ENCODE measurements around the gene RPUSD3. TPM values are rescaled to one million over a fixed set of nuclear protein-coding genes. Genes with fewer than 3 reads are reported as not detected.
A peak's percentile ranks its signal among the peaks of the same experiment; 100 is the strongest.
"Not testable (repeated sequence)": the region's sequence is repeated elsewhere in the genome, so short reads cannot be mapped to it uniquely, and the experiment has no call there.

The RPUSD3 gene
- total and polyA plus RNA-seq, 5 donors from 2014 or later = 21.1 to 72.3 (median 62.2) TPM

GRCh38 chr3:9852528-9852927, 8.7 kb upstream of the RPUSD3 start:
- DNase-seq (no peak), ATAC-seq (ENCODE audit: low read depth in 2 of 2) (no peak)
- Mint-ChIP-seq H3K27me3 (peaks cover 23% of the 10 kb centered on the region), H3K27ac (no peak overlapping the region), H3K36me3 (no peaks in the 10 kb centered on the region), H3K9me3 (no peaks in the 10 kb centered on the region), H3K4me1 (peaks cover 2 to 13% (median 5%) of the 10 kb centered on the region in 4 donors), H3K4me3 (peak overlapping the region in 1 of 4 donors; percentile 66)
- no peaks in the 10 kb centered on the region for H3K36me3 ChIP-seq (ENCODE audit: control insufficient read depth, insufficient read depth, low read length)
- H3K27me3 ChIP-seq (ENCODE audit: control insufficient read depth, insufficient read depth, low read length) = no peaks in the 10 kb centered on the region
- no peaks in the 10 kb centered on the region for H3K9me3 ChIP-seq (ENCODE audit: control insufficient read depth in 2 of 2, low read length in 2 of 2)
- no peak overlapping the region for H3K4me3 ChIP-seq (ENCODE audit: low read depth, low read length)
- no peak overlapping the region for H3K27ac ChIP-seq (ENCODE audit: insufficient read depth, low read length, poor library complexity, severe bottlenecking)
- no peaks in the 10 kb centered on the region for H3K4me1 ChIP-seq (ENCODE audit: control insufficient read depth, insufficient read depth, low read length, poor library complexity, severe bottlenecking)

GRCh38 chr3:9851926-9852325, 8.1 kb upstream of the RPUSD3 start:
- H3K9me3 ChIP-seq (ENCODE audit: control insufficient read depth in 2 of 2, low read length in 2 of 2); H3K27ac Mint-ChIP-seq; H3K4me1 ChIP-seq (ENCODE audit: control insufficient read depth, insufficient read depth, low read length, poor library complexity, severe bottlenecking); H3K27me3 ChIP-seq (ENCODE audit: control insufficient read depth, insufficient read depth, low read length); H3K4me3 Mint-ChIP-seq; H3K36me3 ChIP-seq (ENCODE audit: control insufficient read depth, insufficient read depth, low read length); H3K36me3 Mint-ChIP-seq; ATAC-seq (ENCODE audit: low read depth in 2 of 2); H3K4me3 ChIP-seq (ENCODE audit: low read depth, low read length); H3K9me3 Mint-ChIP-seq; DNase-seq; H3K27ac ChIP-seq (ENCODE audit: insufficient read depth, low read length, poor library complexity, severe bottlenecking): not testable (repeated sequence)
- H3K27me3 Mint-ChIP-seq = peaks cover 23% of the 10 kb centered on the region
- H3K4me1 Mint-ChIP-seq = peaks cover 2 to 13% (median 5%) of the 10 kb centered on the region in 4 donors

- H3K4me3 ChIP-seq (ENCODE audit: low read depth, low read length); DNase-seq; H3K9me3 Mint-ChIP-seq; H3K36me3 Mint-ChIP-seq; H3K9me3 ChIP-seq (ENCODE audit: control insufficient read depth in 2 of 2, low read length in 2 of 2); H3K27me3 ChIP-seq (ENCODE audit: control insufficient read depth, insufficient read depth, low read length); H3K36me3 ChIP-seq (ENCODE audit: control insufficient read depth, insufficient read depth, low read length); H3K4me1 ChIP-seq (ENCODE audit: control insufficient read depth, insufficient read depth, low read length, poor library complexity, severe bottlenecking); H3K4me3 Mint-ChIP-seq; ATAC-seq (ENCODE audit: low read depth in 2 of 2); H3K27ac ChIP-seq (ENCODE audit: insufficient read depth, low read length, poor library complexity, severe bottlenecking); H3K27ac Mint-ChIP-seq: not testable (repeated sequence)
- Mint-ChIP-seq H3K27me3 (peaks cover 23% of the 10 kb centered on the region), H3K4me1 (peaks cover 2 to 13% (median 5%) of the 10 kb centered on the region in 4 donors)
These were observed 7.6 kb upstream of the RPUSD3 start for GRCh38 chr3:9851383-9851782.

GRCh38 chr3:9848860-9849259, 5.1 kb upstream of the RPUSD3 start:
- Mint-ChIP-seq H3K4me3 (peak overlapping the region in 2 of 4 donors; percentile 29 to 62), H3K27me3 (peaks cover 23% of the 10 kb centered on the region), H3K4me1 (peaks cover 0 to 25% (median 11%) of the 10 kb centered on the region in 4 donors)
- not testable (repeated sequence) for H3K36me3 Mint-ChIP-seq; H3K27ac ChIP-seq (ENCODE audit: insufficient read depth, low read length, poor library complexity, severe bottlenecking); H3K27me3 ChIP-seq (ENCODE audit: control insufficient read depth, insufficient read depth, low read length); H3K27ac Mint-ChIP-seq; H3K9me3 ChIP-seq (ENCODE audit: control insufficient read depth in 2 of 2, low read length in 2 of 2); H3K9me3 Mint-ChIP-seq; H3K36me3 ChIP-seq (ENCODE audit: control insufficient read depth, insufficient read depth, low read length); ATAC-seq (ENCODE audit: low read depth in 2 of 2); H3K4me3 ChIP-seq (ENCODE audit: low read depth, low read length); H3K4me1 ChIP-seq (ENCODE audit: control insufficient read depth, insufficient read depth, low read length, poor library complexity, severe bottlenecking)
- peak in 2 of 3 donors; percentile 51 to 54 for DNase-seq

- H3K27me3 Mint-ChIP-seq = peaks cover 23% of the 10 kb centered on the region
- peaks cover 14% of the 10 kb centered on the region for H3K4me1 ChIP-seq (ENCODE audit: control insufficient read depth, insufficient read depth, low read length, poor library complexity, severe bottlenecking)
- H3K4me3 Mint-ChIP-seq; H3K9me3 Mint-ChIP-seq; H3K9me3 ChIP-seq (ENCODE audit: control insufficient read depth in 2 of 2, low read length in 2 of 2); DNase-seq; H3K36me3 ChIP-seq (ENCODE audit: control insufficient read depth, insufficient read depth, low read length); H3K4me3 ChIP-seq (ENCODE audit: low read depth, low read length); H3K27me3 ChIP-seq (ENCODE audit: control insufficient read depth, insufficient read depth, low read length); ATAC-seq (ENCODE audit: low read depth in 2 of 2); H3K36me3 Mint-ChIP-seq; H3K27ac ChIP-seq (ENCODE audit: insufficient read depth, low read length, poor library complexity, severe bottlenecking); H3K27ac Mint-ChIP-seq: not testable (repeated sequence)
- peaks cover 0 to 24% (median 11%) of the 10 kb centered on the region in 4 donors for H3K4me1 Mint-ChIP-seq
These were observed 4.1 kb upstream of the RPUSD3 start for GRCh38 chr3:9847870-9848269.

GRCh38 chr3:9846931-9847488, 3.2 kb upstream of the RPUSD3 start:
- H3K9me3 ChIP-seq (ENCODE audit: control insufficient read depth in 2 of 2, low read length in 2 of 2) = no peaks in the 10 kb centered on the region
- ATAC-seq (ENCODE audit: low read depth in 2 of 2) (no peak), DNase-seq (no peak)
- H3K4me3 ChIP-seq (ENCODE audit: low read depth, low read length) = no peak overlapping the region
- Mint-ChIP-seq H3K4me1 (peaks cover 6 to 33% (median 17%) of the 10 kb centered on the region in 4 donors), H3K9me3 (no peaks in the 10 kb centered on the region), H3K27ac (no peak overlapping the region), H3K27me3 (peaks cover 18% of the 10 kb centered on the region), H3K36me3 (peaks cover 6% of the 10 kb centered on the region), H3K4me3 (no peak overlapping the region)
- H3K36me3 ChIP-seq (ENCODE audit: control insufficient read depth, insufficient read depth, low read length) = no peaks in the 10 kb centered on the region
- H3K4me1 ChIP-seq (ENCODE audit: control insufficient read depth, insufficient read depth, low read length, poor library complexity, severe bottlenecking) = peaks cover 18% of the 10 kb centered on the region
- H3K27ac ChIP-seq (ENCODE audit: insufficient read depth, low read length, poor library complexity, severe bottlenecking) = no peak overlapping the region
- H3K27me3 ChIP-seq (ENCODE audit: control insufficient read depth, insufficient read depth, low read length) = no peaks in the 10 kb centered on the region

- Mint-ChIP-seq H3K27me3 (peaks cover 12% of the 10 kb centered on the region), H3K36me3 (peaks cover 10% of the 10 kb centered on the region), H3K9me3 (no peaks in the 10 kb centered on the region), H3K27ac (no peak overlapping the region), H3K4me1 (peaks cover 7 to 37% (median 21%) of the 10 kb centered on the region in 4 donors), H3K4me3 (peak overlapping the region in 2 of 4 donors; percentile 19 to 63)
- no peak overlapping the region for H3K4me3 ChIP-seq (ENCODE audit: low read depth, low read length)
- no peak for DNase-seq
- H3K36me3 ChIP-seq (ENCODE audit: control insufficient read depth, insufficient read depth, low read length) = peaks cover 6% of the 10 kb centered on the region
- H3K4me1 ChIP-seq (ENCODE audit: control insufficient read depth, insufficient read depth, low read length, poor library complexity, severe bottlenecking) = peaks cover 18% of the 10 kb centered on the region
- H3K9me3 ChIP-seq (ENCODE audit: control insufficient read depth in 2 of 2, low read length in 2 of 2) = no peaks in the 10 kb centered on the region
- no peak for ATAC-seq (ENCODE audit: low read depth in 2 of 2)
- no peak overlapping the region for H3K27ac ChIP-seq (ENCODE audit: insufficient read depth, low read length, poor library complexity, severe bottlenecking)
- no peaks in the 10 kb centered on the region for H3K27me3 ChIP-seq (ENCODE audit: control insufficient read depth, insufficient read depth, low read length)
These were observed 2.4 kb upstream of the RPUSD3 start for GRCh38 chr3:9846231-9846630.

GRCh38 chr3:9841015-9841414, 2.8 kb downstream of the RPUSD3 start:
- H3K27me3 ChIP-seq (ENCODE audit: control insufficient read depth, insufficient read depth, low read length) = no peaks in the 10 kb centered on the region
- Mint-ChIP-seq H3K27ac (no peak overlapping the region), H3K36me3 (peaks cover 18% of the 10 kb centered on the region), H3K4me1 (peaks cover 7 to 38% (median 20%) of the 10 kb centered on the region in 4 donors), H3K4me3 (peak overlapping the region in 2 of 4 donors; percentile 70 to 94), H3K27me3 (no peaks in the 10 kb centered on the region), H3K9me3 (no peaks in the 10 kb centered on the region)
- DNase-seq (no peak), ATAC-seq (ENCODE audit: low read depth in 2 of 2) (no peak)
- no peak overlapping the region for H3K4me3 ChIP-seq (ENCODE audit: low read depth, low read length)
- H3K4me1 ChIP-seq (ENCODE audit: control insufficient read depth, insufficient read depth, low read length, poor library complexity, severe bottlenecking) = peaks cover 18% of the 10 kb centered on the region
- peaks cover 28% of the 10 kb centered on the region for H3K36me3 ChIP-seq (ENCODE audit: control insufficient read depth, insufficient read depth, low read length)
- no peak overlapping the region for H3K27ac ChIP-seq (ENCODE audit: insufficient read depth, low read length, poor library complexity, severe bottlenecking)
- no peaks in the 10 kb centered on the region for H3K9me3 ChIP-seq (ENCODE audit: control insufficient read depth in 2 of 2, low read length in 2 of 2)
